DMS 273 treated with DMSO at 0.1 percent for 48 hours (cell line): ENCODE measurements around the gene SND1.
"Not testable (repeated sequence)": the region's sequence is repeated elsewhere in the genome, so short reads cannot be mapped to it uniquely, and the experiment has no call there.

Experiments
- DNase-seq: peaks from one replicate; lab custom pipeline; 2025; lab: John Stamatoyannopoulos, UW

The SND1 gene

DNA sequence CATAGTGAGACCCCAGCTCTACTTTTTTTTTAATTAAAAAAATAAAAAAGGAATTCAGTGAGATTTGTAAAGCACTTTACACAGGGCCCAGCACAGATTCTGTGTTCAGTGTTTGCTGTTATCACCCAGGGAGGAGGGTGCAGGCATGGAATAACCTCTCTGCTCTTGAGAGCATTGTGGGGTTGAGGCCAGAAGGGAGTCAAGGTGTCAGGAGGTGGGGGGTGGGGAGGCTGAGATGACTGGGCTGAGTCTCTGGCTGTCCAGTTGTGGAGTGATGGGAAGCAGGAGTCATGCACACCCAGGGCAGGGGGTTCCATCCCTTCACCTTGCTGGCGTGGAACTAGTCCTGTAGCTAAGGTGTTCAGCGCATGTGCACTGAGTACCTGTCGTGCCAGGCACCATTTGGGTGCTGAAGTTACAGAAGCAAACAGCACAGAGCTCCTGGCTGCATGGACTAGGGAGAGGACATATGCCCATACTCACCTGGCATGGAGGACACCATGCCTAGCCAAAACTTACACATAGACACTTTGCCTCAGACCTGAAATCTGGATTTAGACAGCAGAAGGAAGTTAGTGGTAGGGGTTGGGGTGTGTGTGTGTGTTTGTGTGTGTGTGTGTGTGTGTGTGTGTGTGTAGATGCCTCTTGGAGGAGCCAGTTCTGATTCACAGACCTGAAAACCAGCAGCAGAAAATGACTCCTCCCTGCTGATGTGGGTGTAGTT is 448.4 kb downstream of the SND1 start:
- no peak for DNase-seq

DNA sequence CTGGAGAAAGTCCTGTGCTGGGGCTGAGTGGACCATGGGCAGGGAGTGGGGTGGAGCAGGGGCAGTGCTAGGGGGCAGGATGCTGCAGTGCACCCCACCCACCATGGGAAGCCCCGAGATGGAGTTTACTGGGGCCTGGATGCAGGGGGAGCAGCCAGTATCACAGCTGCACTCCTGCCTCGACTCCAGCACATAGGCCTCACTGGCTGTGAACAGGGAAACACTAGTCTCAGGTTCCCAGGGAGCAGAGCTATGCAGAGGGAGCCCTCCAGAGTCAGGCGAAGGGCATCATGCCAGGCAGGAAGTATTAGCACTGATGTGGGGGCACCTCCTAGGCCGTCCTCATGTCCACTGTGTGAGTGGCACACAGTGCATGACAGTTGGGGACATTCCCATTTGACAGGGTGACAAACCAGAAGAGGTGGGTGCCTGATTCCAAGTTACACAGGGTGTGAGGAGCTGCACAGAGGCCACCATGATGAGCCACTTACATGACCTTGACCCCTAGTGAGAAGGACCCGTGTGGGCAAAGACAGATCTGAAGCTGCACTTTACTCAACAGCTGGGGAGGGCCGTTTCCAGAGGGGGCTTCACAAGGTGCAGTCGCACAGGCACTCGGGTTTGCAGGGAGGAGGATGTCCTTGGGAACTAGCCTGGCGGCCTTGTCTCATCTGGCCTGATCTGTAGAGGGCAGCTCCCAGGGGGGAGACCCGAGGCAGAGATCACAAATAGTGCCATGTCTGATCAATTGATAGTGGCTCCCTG is 449.1 kb downstream of the SND1 start:
- no peak for DNase-seq

DNA sequence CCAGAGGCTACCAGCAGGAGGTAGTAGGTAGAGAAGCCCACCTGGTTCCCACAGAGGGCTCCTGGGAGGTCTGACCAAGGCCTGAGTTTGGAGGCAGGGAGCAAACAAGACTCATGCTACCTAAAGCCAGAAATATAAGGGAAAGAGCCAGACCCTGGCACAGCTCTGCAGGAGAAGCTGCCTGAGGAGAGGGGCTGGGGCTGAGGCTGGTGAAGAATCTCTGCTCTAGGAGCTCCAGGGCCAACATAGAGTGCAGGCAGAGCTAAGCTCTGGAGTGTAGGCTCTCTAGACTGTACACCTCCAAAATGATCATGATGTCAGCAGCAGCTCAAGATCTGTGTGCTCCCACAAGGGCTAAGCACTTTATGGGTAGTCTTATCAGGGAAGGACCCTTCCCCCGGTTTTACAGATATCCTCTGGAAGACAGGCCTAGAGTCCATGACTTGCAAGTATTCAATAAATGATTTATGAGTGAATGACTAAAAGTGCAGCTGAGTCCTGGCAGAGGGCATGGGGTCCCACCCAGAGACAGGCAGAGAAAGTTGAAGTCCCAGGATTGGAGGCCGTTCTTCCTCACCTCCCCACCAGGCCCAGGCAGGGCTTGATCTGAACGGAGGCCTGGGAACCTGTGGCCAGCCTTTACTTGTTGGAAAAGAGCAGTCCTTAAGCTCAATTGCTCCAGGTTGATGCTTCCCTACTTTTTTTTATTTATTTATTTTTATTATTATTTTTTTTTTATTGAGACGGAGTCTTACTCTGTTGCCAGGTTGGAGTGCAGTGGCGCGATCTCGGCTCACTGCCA is 450.7 kb downstream of the SND1 start:
- no peak for DNase-seq

DNA sequence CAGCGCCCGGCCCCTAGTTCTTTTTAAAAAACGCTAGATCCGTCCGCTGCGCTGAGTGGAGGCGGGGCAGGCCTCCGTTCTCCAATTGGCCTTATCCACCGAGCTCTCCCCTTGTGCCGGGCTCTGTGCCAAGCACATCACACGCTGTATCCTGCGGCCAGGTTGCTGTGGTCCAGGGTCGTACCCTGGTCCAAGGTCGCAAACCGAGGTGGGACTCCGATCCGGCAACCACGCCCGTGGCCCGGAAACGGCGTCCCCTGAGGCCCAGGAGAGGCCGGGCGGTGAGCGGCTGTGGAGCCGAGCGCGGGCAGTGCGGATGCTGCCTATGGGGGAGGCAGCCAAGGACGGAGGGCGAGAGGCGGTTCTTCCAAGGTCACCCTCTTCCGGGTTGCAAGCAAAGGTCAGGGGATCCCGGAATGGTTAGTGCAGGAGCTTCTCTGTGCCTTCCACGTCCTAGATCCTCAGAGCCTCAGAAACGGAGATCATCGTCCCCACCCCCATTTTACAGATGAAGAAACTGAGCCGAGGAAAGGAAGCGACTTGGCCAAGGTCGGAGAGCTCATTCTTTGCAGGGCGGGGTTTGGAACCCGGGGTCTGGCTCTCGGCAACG is 451.6 kb downstream of the SND1 start:
- no peak for DNase-seq

DNA sequence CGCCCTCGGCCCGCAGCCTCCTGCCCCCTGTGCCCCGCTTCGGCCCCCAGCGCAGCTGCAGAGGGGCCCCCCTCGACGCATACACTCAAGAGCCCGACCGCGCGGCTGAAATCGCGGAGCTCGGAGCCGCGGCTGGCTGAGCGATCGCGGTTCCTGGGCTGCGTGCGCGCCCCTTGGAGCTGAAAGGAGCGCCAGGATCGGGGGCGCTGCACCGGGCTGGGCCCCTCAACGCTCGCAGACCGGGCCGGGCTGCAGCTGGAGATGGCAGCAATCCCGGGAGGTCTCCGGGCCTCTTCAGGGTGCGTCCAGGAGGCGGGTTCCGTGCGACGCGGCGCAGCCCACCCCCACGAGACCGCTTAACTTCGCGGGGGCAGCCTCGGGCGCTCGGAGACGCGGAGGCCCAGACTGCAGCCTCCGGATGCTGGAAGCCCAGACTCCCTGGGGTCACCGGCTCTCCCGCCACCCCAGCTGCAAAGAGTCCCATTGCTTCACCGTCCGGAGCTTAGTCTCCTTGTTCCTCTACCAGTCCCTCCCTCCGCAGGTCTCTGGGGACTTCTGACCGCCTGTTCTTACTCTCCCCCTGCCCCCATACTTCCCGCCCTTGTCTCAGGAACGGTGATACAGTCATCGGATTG is 452.2 kb downstream of the SND1 start:
- no peak for DNase-seq

DNA sequence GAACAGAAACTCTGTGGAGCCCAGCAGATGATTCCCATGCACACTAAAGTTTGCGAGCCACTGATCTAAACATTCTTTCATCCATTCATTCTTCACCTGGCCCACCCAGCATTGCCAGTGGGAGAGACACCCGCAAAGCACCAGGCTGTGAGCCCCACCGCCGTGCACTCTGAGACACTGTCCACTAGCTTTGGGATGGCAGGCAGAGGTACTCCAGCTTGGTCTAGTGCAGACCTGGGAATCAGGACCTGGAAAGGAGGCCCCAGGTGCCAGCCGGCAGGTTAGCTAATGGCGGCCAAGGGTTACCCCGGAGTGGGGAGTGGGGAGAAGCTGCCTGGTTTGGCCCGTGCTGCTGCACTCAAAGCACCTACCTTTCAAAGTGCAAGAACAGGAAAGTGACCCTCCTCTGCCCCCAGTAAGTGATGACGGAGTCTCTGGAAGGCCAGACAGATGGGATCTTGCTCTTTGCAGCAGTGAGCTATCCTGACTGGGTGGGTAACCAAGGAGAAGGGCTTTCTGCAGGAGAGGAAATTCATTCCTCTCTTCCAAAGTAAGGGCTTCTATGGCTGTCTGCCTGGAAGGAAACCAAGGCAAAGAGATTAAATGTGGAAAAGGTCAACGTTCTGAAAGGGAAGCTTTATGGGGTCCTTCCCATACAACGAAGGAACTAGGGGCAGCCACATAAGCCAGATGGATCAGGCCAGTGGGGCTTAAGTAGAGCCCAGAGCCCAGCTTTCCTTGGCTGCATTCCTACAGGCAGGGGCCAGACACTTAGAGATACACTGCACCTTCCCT is 453.4 kb downstream of the SND1 start:
- DNase-seq: no peak

DNA sequence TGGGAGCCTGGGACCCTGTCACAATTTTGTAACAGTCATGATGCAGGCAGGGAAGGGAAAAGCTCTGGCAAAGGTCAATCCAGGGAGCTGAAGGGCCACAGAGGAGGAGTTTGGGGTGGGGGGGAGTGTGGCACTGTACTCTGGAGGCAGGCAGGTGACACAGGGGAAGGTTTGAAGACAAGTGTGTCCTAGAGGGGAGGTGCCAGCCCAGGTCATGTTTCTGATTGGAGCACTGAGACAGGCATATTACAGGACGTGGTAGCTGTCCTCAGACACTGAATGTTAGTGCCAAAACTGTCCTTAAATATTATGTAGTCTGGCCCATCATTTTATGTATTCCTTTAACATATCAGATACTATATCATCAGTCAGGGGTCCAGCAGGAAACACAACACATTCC is 454.8 kb downstream of the SND1 start:
- no peak for DNase-seq

DNA sequence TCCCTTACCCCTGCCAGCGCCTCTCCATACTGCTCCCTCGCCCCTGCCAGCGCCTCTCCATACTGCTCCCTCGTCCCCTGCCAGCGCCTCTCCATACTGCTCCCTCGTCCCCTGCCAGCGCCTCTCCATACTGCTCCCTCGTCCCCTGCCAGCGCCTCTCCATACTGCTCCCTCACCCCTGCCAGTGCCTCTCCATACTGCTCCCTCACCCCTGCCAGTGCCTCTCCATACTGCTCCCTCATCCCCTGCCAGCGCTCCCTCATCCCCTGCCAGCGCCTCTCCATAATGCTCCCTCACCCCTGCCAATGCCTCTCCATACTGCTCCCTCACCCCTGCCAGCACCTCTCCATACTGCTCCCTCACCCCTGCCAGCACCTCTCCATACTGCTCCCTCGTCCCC is 455.5 kb downstream of the SND1 start:
- DNase-seq: not testable (repeated sequence)

DNA sequence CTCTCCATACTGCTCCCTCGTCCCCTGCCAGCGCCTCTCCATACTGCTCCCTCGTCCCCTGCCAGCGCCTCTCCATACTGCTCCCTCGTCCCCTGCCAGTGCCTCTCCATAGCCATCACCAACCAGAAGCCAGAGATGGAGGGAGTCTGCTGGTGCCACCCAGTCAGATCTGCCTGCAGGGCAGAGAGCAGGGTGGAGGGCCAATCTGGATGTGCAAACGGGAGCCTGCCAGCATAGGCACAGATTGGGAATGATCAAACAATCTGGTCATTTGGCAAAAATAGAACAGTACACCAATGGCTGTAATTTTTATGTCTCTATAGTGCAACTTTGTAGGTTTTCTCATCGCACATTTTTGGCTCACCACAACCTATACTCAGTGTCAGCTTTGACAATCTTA is 456.1 kb downstream of the SND1 start:
- no peak for DNase-seq

DNA sequence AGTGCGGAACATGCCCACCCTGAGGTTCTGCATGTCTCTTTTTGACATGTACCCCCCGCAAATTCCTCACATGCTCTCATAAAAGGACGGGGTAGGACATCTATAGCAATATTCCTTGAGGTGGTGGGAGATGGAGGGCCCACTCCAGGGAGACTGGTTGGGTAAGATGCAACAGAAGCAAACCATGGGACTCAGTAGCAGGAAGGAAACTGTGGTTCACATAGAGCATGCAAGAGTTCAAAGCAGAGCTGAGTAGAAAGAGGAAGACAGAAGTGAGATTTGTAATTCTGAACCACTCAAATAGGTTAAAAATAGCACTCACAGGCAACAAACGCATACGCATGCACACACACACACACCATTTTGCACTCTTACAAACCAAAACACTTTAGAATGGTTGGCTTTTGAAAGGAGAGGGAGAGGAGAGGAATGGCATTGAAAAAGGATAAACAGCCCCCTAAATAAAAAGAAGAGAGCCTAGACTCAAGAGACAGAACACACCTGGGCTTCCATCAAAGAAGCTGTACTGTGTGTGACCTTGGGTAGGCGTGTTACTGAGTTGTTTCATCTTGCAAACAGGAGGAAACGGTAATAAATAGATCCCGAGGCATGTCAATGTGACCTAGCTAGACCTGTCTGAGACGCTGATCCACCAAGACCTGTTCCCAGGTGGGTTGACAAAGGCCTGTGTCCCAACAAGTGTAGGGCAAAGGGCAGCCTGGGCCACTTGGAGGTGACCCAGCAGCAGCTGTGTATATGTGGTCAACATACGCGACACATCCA is 456.8 kb downstream of the SND1 start:
- DNase-seq: no peak

DNA sequence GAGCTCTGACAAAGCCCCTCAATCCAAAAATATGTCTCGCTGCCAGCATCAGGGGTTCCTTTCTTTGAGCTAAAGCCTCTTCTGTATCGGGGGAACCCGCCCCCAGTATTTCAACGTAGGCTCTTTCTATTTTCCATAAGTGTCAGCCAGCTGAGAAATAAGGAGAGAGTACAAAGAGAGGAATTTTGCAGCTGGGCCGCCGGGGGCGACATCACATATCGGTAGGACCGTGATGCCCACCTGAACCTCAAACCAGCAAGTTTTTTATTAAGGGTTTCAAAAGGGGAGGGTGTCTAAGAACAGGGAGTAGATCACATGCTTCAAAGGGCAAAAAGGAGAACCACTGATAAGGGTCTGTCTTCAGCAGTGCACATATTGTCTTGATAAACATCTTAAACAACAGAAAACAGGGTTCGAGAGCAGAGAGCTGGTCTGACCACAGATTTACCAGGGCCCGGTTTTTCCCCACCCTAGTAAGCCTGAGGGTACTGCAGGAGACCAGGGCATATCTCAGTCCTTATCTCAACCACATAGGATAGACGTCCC is 457.5 kb downstream of the SND1 start:
- not testable (repeated sequence) for DNase-seq

DNA sequence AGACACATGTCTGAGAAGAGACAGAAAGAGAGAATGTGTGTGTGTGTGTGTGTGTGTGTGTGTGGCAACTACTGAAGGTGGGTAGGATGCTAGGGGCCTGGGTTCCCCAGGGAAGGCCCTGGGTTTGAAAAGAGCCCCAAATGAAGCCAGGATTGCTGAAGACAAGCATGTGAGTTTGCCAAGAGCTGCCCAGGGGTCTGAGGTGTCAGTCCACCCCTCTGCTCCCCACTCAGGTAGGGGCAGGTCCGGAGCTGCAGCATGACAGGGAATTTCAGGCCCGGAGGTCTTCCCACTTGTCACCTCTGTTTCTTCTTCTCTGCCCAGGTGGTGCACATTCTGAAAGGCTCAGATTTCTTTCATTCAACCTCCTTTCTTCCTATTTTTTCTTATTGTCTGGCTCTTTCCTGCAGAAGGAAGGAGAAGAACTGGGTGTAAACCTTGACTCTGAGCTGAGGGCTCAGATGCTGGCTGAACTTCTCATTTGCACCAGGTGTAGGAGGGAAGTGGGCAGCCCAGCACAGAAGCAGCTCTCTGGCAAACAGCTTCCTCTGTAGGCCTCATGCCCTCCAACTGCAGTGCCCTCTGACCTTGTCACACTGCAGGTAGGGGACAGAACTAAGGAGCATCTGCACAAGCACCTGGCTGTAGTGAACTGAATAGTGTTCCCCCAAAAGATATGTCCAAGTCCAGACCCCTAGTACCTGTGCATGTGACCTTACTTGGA is 458.8 kb downstream of the SND1 start:
- DNase-seq: no peak

DNA sequence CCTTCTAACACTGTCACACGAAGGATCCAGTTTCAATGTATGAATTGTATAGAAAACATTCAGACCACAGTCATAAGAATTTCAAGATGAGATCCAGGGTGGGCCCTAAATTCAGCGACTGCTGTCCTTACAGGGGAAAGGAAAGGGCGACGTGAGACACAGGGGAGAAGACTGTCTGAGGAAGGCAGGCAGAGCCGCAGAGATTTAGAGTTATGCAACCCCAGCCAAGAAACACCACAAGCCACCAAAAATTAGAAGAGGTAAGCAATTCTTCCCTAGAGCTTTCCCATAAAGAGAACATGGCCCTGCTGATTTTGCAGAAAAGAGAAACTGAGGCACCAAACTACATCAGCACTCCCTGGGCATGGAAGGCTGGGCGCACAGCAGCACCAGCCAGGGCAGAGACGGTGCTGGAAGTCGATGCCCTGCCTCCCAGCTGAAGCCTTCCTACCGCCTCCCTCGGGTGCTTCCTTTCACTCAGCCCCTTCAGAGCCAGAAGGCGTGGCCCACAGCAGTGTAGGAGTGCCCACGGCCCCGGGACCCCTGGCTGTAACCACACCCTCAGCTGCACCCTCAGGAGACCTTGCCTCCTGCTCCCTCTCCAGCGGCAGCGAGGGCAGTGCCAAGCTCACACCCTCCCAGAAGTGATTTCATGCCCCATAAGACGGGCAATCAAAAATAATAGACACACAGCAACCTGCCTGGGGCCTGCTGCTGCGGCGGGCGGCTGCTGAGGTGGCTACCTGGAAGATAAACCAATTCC is 460.2 kb downstream of the SND1 start:
- DNase-seq: no peak

DNA sequence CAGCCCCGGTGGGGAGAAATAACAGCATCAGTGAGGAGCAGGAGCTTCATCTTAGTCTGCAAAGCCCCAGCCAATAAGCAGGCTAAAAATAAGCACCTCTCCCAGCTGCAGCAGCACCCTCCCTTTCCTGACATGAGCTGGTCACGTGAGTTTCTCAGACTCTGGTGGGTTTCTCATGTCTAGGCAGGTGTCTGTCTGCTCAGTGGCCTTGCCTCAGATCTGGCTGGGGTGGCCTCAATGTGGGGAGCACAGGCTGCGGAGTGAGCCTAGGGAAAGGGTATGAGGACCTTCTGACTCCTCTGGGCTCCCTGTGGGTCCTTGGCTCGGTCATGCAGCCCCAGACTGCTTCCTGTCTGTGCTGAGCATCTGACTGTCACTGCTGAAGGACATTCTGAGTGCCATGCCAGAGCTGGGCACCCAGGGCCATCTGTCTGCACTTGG is 460.8 kb downstream of the SND1 start:
- DNase-seq: no peak

DNA sequence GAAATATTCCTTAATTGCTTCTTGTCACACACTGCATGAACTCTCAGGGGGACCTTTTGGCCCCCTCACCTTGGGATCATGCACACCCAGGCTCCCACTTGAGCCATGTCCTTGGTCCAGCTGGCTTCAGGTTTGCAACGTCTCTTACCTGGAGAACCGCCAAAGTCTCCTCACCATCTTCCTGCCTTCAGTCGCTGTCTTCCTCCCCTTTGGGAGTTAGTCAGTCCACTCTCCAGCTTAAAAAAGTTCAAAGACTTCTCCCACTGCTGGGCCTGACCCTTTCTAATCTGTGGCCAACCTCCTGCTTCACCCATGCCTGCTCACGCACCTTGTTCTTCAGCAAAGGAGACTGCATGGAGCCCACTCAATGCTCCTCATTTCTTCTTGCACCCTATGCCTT is 461.8 kb downstream of the SND1 start:
- DNase-seq: no peak

DNA sequence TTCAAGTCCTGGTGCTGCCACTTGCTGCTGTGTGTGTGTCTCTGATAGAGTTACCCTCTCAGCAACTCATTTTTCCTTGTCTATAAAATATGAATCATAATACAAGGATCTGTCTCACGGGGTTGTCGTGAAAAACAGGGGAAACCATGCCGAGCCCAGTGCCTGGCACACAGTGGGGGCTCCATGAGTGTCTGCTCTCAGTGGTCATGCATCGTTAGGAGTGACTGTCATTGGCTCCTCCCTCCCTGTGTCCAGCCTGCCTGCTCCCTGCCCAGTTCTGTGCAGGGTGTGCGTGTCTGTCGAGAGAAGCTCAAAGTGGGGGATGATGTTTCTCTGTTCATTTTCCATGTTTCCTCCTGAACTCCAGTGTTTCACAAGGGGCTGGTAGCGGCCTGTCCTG is 462.8 kb downstream of the SND1 start:
- no peak for DNase-seq

DNA sequence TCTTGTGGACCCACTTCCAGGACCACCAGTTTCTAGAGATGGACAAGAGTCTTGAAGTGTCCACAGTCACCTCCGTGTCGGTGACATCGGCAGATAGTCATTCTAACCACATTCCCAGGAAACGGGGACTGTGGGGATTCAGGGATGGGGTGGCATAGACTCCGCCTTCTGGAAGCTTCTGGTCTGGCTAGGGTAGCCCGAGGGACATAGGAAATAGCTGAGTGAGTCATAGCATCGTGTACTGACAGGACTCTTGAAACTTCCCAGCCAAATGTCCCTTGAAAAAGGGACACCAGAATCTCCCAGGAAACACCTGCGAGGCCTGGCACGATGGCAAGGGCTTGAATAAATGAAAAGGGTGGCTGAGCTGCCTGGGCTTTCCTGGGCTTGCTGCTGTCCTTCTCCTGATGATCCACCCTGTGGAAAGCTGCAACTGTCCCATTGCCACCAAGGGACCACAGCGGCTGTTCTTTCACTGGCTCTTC is 463.4 kb downstream of the SND1 start:
- no peak for DNase-seq
